ENCODE measurements around the gene NTM.
"Not testable (repeated sequence)": the region's sequence is repeated elsewhere in the genome, so short reads cannot be mapped to it uniquely, and the experiment has no call there.

The NTM gene

DNA sequence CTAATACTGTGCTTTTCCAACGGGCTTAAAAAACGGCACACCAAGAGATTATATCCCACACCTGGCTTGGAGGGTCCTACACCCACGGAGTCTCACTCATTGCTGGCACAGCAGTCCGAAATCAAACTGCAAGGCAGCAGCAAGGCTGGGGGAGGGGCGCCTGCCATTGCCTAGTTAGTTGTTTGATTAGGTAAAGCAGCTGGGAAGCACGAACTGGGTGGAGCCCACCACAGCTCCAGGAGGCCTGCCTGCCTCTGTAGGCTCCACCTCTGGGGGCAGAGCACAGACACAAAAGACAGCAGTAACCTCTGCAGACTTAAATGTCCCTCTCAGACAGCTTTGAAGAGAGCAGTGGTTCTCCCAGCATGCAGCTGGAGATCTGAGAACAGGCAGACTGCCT, 949.0 kb downstream of the NTM start:
- not testable (repeated sequence) for H3K4me1 Mint-ChIP-seq; H3K27ac Mint-ChIP-seq; H3K9me3 Mint-ChIP-seq; H3K27me3 Mint-ChIP-seq; DNase-seq; ATAC-seq; H3K36me3 Mint-ChIP-seq (ENCODE audit: low read depth); H3K4me3 Mint-ChIP-seq

DNA sequence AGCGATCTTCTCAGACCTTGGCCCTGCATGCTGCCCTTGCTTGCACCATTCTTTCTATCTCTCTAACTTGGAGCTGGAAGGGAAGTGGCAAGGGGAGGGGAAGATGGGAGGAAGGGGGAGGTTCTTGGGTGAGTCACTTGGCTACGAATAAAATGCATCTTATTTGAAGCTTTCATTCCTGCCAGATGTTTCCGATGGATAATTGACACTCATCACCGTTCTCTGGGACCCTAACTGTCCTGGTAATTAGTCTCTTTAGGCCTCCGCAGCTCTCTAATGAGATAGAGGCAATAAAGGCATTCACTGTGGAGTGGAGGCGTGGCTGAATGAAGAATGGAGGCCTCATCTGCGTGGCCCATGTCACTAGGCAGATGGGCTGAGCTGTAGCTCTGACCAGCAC, 960.1 kb downstream of the NTM start:
- DNase-seq (no peak), ATAC-seq (no peak)
- H3K4me1 Mint-ChIP-seq = no peaks in the 10 kb centered on the region
- no peaks in the 10 kb centered on the region for H3K36me3 Mint-ChIP-seq (ENCODE audit: low read depth)
- no peak overlapping the region for H3K4me3 Mint-ChIP-seq
- no peak overlapping the region for H3K27ac Mint-ChIP-seq
- peaks cover 7% of the 10 kb centered on the region for H3K9me3 Mint-ChIP-seq
- peaks cover 3% of the 10 kb centered on the region for H3K27me3 Mint-ChIP-seq

DNA sequence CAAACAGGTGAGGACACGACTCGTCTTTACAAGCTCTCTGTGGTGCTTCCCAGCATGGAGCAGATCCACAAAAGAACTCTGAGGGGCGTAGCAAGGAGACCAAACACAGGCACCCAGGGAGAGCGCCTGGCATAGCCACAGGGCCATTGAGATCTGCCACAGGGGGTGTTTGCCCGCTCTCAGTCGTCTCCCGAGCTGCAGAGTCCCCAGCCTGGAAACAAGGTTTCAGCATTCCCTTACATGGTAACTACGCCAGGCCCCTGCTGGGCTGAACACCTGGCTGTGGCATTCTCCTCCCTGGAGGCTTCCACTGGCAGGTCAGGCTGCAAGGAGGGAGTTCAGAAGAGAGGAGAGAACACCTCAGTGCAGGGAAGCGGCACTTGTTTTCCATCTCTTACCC, 962.1 kb downstream of the NTM start:
- peaks cover 3% of the 10 kb centered on the region for H3K27me3 Mint-ChIP-seq
- DNase-seq (no peak), ATAC-seq (no peak)
- peaks cover 7% of the 10 kb centered on the region for H3K9me3 Mint-ChIP-seq
- H3K4me3 Mint-ChIP-seq = no peak overlapping the region
- no peaks in the 10 kb centered on the region for H3K36me3 Mint-ChIP-seq (ENCODE audit: low read depth)
- H3K4me1 Mint-ChIP-seq = no peaks in the 10 kb centered on the region
- no peak overlapping the region for H3K27ac Mint-ChIP-seq

DNA sequence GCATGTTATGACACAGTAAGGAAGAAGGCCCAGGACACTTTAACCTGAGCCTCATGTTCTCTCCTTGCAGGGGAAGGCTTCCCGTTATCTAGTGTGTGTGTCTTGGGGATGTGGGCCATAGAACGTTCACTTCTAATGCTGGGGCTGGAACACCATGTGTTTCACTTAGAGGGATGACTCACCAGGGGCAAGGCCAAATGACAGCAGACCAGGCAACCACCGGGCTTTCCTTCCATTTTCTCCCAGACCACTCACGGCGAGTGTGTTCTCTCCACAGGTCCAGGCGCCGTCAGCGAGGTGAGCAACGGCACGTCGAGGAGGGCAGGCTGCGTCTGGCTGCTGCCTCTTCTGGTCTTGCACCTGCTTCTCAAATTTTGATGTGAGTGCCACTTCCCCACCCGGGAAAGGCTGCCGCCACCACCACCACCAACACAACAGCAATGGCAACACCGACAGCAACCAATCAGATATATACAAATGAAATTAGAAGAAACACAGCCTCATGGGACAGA, 964.4 kb downstream of the NTM start:
- Mint-ChIP-seq H3K27me3 (peaks cover 3% of the 10 kb centered on the region), H3K36me3 (ENCODE audit: low read depth) (no peaks in the 10 kb centered on the region), H3K9me3 (peaks cover 7% of the 10 kb centered on the region), H3K27ac (no peak overlapping the region), H3K4me3 (no peak overlapping the region), H3K4me1 (no peaks in the 10 kb centered on the region)
- ATAC-seq (no peak), DNase-seq (no peak)

DNA sequence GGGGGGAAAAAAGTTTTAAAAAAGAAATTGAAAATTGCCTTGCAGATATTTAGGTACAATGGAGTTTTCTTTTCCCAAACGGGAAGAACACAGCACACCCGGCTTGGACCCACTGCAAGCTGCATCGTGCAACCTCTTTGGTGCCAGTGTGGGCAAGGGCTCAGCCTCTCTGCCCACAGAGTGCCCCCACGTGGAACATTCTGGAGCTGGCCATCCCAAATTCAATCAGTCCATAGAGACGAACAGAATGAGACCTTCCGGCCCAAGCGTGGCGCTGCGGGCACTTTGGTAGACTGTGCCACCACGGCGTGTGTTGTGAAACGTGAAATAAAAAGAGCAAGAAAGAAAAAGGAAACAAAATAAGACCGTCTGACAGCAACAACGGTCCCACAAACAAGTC, 964.9 kb downstream of the NTM start:
- peaks cover 3% of the 10 kb centered on the region for H3K27me3 Mint-ChIP-seq
- DNase-seq = no peak
- no peak overlapping the region for H3K4me3 Mint-ChIP-seq
- ATAC-seq = no peak
- H3K9me3 Mint-ChIP-seq = peaks cover 7% of the 10 kb centered on the region
- no peaks in the 10 kb centered on the region for H3K4me1 Mint-ChIP-seq
- H3K36me3 Mint-ChIP-seq (ENCODE audit: low read depth) = no peaks in the 10 kb centered on the region
- H3K27ac Mint-ChIP-seq = no peak overlapping the region

DNA sequence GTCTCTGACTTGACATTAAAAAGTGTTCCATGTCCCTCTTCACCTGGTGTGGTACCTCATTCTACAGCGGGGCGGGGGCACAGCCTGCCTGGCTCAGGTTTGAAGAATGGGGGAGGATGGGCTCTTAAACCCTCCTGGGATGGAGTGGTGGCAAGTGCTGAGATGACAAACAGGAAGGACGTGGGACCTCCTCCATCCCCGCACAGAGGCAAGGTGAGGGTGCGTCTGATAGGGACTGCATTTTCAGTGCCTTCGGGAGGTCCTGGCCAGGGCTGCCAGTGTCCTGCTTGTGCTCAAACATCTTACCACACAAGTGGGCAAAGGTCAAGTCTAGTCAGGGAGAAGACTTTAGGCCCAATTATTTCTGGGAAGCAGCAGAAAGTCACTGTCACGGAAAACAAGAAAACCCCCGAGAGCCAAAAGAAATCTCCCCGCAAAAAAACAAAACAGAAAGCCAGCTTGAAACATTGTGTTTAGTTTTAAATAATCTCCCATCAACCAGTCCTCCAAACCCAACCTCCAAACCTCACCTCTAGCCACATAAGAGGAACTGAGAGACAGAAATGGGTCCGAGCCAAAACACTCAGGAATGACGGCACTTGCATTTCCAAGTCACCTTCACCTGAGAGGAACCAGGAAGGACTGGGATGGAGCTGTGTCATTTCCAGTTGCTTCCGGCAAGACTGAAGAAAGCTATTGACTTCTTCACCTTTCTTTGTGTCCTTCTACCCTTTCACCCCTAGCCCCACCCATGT, 966.5 kb downstream of the NTM start:
- DNase-seq = no peak
- H3K27ac Mint-ChIP-seq = no peak overlapping the region
- H3K36me3 Mint-ChIP-seq (ENCODE audit: low read depth) = no peaks in the 10 kb centered on the region
- no peak overlapping the region for H3K4me3 Mint-ChIP-seq
- ATAC-seq = no peak
- H3K27me3 Mint-ChIP-seq = no peaks in the 10 kb centered on the region
- H3K4me1 Mint-ChIP-seq = no peaks in the 10 kb centered on the region
- no peaks in the 10 kb centered on the region for H3K9me3 Mint-ChIP-seq

DNA sequence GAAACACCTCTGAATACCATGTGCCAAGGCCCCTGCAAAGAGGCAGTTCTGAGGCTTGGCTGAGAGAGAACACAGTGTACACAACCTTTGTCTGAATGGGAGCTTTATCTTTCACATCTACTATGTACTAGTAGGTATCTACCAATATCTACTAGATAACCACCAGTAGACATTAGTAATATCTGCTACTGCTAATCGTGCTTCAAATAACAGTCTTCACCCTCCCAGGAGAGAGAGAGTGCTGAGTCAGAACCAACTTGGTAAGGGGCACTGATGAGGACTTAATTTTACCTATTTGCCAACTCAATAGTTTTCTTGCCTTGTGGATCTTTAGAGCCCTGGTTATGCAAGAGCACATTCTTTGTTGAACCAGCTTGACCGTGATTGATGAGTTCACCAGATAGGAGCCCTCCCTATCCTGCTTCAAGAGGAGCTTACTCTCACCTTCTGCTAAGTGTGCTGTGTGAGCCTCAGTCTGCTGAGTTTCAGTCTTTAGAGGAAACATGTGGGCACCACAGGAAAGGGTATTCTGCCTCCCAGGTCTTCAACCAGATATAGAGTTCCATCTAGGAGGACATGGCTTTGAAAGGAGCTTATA, 967.5 kb downstream of the NTM start:
- no peak overlapping the region for H3K4me3 Mint-ChIP-seq
- H3K36me3 Mint-ChIP-seq (ENCODE audit: low read depth) = no peaks in the 10 kb centered on the region
- H3K9me3 Mint-ChIP-seq = no peaks in the 10 kb centered on the region
- no peaks in the 10 kb centered on the region for H3K27me3 Mint-ChIP-seq
- H3K4me1 Mint-ChIP-seq = no peaks in the 10 kb centered on the region
- DNase-seq (no peak), ATAC-seq (no peak)
- H3K27ac Mint-ChIP-seq = no peak overlapping the region

DNA sequence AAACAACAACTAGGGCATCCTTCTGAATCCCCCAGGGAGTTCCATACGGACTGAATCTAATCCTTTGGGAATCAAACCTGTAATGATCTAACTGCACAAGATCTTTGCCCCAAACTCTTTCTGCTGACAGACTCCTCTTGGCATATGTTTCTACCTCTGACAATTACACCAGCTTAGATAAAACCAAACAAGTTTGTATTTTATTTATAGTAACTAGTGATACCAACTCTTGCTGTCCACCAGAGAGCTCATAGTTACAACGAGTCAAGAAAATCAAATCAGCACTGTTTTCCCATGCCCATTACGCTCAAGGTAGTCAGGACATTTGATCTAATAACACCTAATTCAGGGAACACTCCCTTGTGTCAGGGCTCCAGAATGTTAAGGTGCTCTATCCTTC, 972.0 kb downstream of the NTM start:
- no peaks in the 10 kb centered on the region for H3K9me3 Mint-ChIP-seq
- H3K27me3 Mint-ChIP-seq = no peaks in the 10 kb centered on the region
- no peak overlapping the region for H3K27ac Mint-ChIP-seq
- DNase-seq = no peak
- no peak overlapping the region for H3K4me3 Mint-ChIP-seq
- no peaks in the 10 kb centered on the region for H3K36me3 Mint-ChIP-seq (ENCODE audit: low read depth)
- H3K4me1 Mint-ChIP-seq = no peaks in the 10 kb centered on the region
- ATAC-seq = no peak

DNA sequence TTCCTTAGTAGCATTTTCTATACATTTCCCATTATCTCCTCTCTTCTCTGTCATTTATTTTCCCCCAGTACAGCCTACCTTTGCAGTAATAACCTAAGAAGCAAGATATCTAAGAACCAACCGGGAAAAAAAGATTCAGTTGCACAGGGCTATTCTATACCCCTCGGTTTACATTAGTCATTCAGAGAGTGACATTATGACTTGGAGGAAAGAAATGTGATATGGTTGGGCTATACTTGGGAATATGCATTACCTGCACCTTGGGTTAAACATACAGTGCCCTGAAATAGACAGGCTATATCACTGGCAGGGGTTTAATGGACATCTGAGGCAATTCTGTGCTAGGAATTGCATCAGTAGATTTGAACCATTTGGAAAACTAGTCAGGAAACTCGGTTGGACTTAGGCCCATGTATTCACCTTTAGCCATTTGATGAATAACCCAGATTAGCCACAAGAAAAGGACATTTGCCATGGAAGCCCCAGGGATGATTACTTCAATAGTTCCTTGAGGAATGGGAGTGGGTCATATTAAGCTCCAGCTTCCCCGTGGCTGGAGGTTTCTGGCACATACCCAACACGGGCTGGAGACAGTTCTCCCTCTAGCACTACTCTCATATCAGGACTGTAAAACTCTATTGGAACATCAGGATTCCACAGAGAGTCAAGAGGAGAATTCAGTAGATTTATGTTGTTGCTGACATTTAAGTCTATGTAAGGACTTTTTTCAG, 973.2 kb downstream of the NTM start:
- no peaks in the 10 kb centered on the region for H3K27me3 Mint-ChIP-seq
- ATAC-seq (no peak), DNase-seq (no peak)
- H3K36me3 Mint-ChIP-seq (ENCODE audit: low read depth) = no peaks in the 10 kb centered on the region
- H3K4me1 Mint-ChIP-seq = no peaks in the 10 kb centered on the region
- no peak overlapping the region for H3K27ac Mint-ChIP-seq
- H3K9me3 Mint-ChIP-seq = no peaks in the 10 kb centered on the region
- H3K4me3 Mint-ChIP-seq = no peak overlapping the region

DNA sequence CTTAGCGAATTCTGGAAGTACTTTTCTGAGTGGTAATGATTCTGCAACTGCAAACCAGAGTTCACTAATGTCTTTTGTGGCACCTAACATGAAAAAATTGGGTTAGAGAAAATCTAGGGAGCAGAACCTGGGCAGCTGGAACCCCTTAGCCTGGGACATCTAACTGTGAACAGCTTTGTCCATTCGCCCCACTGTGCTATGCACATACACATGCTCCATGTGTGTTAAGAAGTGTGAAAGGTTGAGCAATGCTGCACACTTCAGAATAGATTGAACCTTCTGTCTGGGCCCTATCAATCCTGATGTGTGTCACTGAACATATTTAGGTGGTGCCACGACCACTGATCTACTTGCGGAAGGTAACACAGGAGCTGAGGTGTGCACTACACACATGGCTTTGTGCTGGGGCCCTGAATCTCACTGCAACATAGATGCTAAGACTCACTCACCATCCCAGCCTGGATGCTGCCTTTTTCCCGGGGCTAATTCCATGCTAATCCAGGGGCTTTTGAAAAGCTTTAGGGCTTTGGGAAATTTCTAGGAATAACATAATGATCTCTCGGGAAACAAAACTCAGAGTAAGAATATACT, 976.2 kb downstream of the NTM start:
- Mint-ChIP-seq H3K9me3 (no peaks in the 10 kb centered on the region), H3K4me1 (no peaks in the 10 kb centered on the region), H3K36me3 (ENCODE audit: low read depth) (no peaks in the 10 kb centered on the region), H3K4me3 (no peak overlapping the region), H3K27me3 (peaks cover 4% of the 10 kb centered on the region), H3K27ac (no peak overlapping the region)
- DNase-seq (no peak), ATAC-seq (no peak)

DNA sequence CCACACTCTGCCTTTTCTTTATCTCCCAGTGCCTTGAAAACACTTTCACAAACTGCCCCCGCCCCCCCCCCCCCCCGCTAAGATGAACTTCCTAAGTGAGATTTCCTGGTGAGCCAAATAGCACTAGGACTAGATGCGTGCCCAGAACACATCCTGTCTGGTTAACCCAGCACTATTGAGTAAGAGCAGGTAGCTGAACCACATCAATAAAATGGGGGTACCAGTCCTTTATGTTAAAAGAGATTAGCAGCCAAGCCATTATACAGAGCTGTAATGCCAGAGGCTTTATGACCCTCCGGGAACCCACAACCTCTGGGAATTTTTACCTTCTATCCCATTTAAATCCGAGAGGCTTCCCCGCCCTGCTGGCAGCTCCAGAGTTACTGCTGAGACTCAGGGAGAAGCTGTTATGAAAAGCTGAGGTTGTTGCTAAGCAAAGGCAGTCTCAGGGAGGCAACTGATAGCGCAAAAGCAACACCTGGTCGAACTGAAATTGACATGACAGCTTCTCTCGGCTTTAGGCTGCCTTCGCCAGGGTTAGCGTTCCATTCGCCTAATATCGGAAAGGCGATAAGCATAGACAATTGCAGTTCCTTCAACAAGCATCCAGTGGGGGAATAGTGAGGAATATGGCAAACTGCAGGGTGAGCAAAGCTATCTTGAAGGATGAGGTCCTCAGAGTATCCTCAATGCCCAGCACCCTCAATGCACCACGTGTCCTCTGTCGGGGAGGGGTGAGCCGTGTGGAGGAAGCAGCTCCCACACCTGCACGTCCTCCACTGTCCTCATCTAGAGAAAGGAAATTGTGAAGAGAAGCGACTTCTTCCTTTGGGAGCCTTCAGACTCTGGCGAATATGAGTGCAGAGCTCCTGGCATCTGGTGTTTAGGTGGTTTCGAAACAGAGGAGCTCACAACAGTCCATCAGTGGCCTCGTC, 977.0 kb downstream of the NTM start:
- DNase-seq (no peak), ATAC-seq (no peak)
- Mint-ChIP-seq H3K36me3 (ENCODE audit: low read depth) (no peaks in the 10 kb centered on the region), H3K27ac (no peak overlapping the region), H3K4me3 (no peak overlapping the region), H3K9me3 (no peaks in the 10 kb centered on the region), H3K4me1 (no peaks in the 10 kb centered on the region), H3K27me3 (peaks cover 4% of the 10 kb centered on the region)

DNA sequence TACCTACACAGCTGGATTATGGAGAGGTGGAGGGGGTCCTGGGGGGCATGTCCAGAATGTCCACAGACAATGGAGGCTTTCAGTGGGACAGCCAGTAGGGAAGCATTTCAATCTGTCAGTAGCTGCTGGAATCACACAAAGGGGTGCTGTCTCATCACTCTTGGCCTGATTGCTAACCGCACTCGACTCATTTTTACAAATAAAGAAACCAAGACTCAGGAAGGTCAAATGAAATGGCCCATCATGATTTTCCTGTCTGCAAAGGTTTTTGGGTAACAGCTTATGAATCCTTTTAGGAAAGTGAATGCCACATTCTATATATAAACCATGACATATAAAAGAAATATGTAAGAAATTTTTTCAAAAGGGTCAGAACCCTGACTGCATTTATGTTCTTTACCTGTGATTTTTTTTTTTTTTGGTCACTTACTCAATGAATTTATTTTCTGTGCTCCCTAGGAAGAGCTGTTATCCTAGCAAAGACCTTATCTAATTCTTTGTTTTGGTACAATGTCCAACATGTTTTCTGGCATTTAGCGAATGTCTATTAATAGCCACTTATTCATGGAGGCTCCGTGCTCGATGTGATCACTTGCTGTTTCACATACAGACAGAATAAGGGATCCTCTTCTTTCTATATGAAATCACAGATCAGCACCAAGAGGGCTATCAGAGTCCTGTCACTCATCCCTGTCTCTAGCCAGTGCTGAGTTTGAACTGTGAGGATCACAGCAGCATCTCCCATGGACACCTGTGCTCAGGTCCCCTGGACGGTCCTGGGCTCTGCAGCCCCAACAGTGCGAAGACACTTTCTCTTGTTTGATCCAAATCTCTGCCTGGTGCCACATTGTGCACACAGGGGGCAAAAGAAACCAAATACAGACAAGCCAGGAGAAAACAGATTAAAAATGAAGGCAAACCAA, 979.7 kb downstream of the NTM start:
- no peaks in the 10 kb centered on the region for H3K4me1 Mint-ChIP-seq
- no peaks in the 10 kb centered on the region for H3K9me3 Mint-ChIP-seq
- no peaks in the 10 kb centered on the region for H3K36me3 Mint-ChIP-seq (ENCODE audit: low read depth)
- peaks cover 4% of the 10 kb centered on the region for H3K27me3 Mint-ChIP-seq
- ATAC-seq (no peak), DNase-seq (no peak)
- no peak overlapping the region for H3K4me3 Mint-ChIP-seq
- H3K27ac Mint-ChIP-seq = no peak overlapping the region

DNA sequence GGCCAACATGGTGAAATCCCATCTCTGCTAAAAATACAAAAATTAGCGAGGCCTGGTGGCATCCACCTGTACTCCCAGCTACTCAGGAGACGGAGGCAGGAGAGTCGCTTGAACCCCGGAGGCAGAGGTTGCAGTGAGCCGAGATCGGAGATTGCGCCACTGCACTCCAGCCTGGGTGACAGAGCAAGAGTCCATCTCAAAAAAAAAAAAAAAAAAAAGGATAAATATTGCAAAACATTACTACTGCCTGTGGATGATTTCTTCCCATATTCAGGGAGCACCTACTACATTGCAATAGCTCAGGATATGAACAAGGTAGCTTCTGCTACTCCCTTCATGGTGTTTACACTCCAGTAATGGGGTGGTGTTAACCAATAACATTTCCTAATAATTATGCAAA, 980.6 kb downstream of the NTM start:
- Mint-ChIP-seq H3K9me3 (no peaks in the 10 kb centered on the region), H3K4me3 (no peak overlapping the region), H3K27ac (no peak overlapping the region), H3K4me1 (no peaks in the 10 kb centered on the region), H3K27me3 (peaks cover 4% of the 10 kb centered on the region), H3K36me3 (ENCODE audit: low read depth) (no peaks in the 10 kb centered on the region)
- no peak for DNase-seq
- ATAC-seq = no peak

All from activated naive CD8-positive, alpha-beta T cell treated with anti-CD3 and anti-CD28 coated beads, Interleukin-2, amount 50 U/mL, for 24 hours (primary cell).